HG03460 (cell line): ENCODE data around the gene DDHD1.

Experiments
- ATAC-seq: cut with Tn5 transposase; IDR thresholded peaks from one replicate; pipeline ENCODE4 v1.9.1; 2021; ENCODE audit not compliant: unreplicated experiment

The DDHD1 gene

GRCh38 chr14:53035336-53036210 lies 117.5 kb downstream of the DDHD1 start:
- no peak for ATAC-seq

GRCh38 chr14:53034688-53035230 lies 118.4 kb downstream of the DDHD1 start:
- no peak for ATAC-seq

GRCh38 chr14:53034036-53034435 lies 119.1 kb downstream of the DDHD1 start:
- ATAC-seq = no peak

GRCh38 chr14:53032838-53033390 lies 120.2 kb downstream of the DDHD1 start:
- ATAC-seq = no peak

- ATAC-seq = no peak
These were observed 120.8 kb downstream of the DDHD1 start for GRCh38 chr14:53032161-53032803.

GRCh38 chr14:53027562-53027961 lies 125.6 kb downstream of the DDHD1 start:
- no peak for ATAC-seq

- no peak for ATAC-seq
These were observed 126.1 kb downstream of the DDHD1 start for GRCh38 chr14:53027041-53027440.

GRCh38 chr14:53023325-53023724 lies 129.8 kb downstream of the DDHD1 start:
- ATAC-seq = no peak

GRCh38 chr14:53022593-53022992 lies 130.5 kb downstream of the DDHD1 start:
- no peak for ATAC-seq

GRCh38 chr14:53020193-53020932 lies 132.8 kb downstream of the DDHD1 start:
- no peak for ATAC-seq

GRCh38 chr14:53019406-53019805 lies 133.7 kb downstream of the DDHD1 start:
- ATAC-seq = no peak

GRCh38 chr14:53017837-53018236 lies 135.3 kb downstream of the DDHD1 start:
- no peak for ATAC-seq

GRCh38 chr14:53016919-53017318 lies 136.2 kb downstream of the DDHD1 start:
- no peak for ATAC-seq

- ATAC-seq = no peak
These were observed 136.6 kb downstream of the DDHD1 start for GRCh38 chr14:53016491-53016890.

- ATAC-seq = no peak
These were observed 142.1 kb downstream of the DDHD1 start for GRCh38 chr14:53011053-53011462.

GRCh38 chr14:53010193-53011040 lies 142.7 kb downstream of the DDHD1 start:
- no peak for ATAC-seq

GRCh38 chr14:53006931-53007562 lies 146.1 kb downstream of the DDHD1 start:
- no peak for ATAC-seq

GRCh38 chr14:53004976-53005375 lies 148.1 kb downstream of the DDHD1 start:
- no peak for ATAC-seq

GRCh38 chr14:53003776-53004175 lies 149.3 kb downstream of the DDHD1 start:
- no peak for ATAC-seq

- ATAC-seq = no peak
These were observed 150.5 kb downstream of the DDHD1 start for GRCh38 chr14:53002576-53002975.
